Uterus (tissue), 4 donors: ENCODE data around the gene MMP17. TPM values are rescaled to one million over a fixed set of nuclear protein-coding genes. Genes with fewer than 3 reads are reported as not detected.

ENCODE experiments used
- DNase-seq, 2 donors: peaks; one replicate each; pipeline ENCODE4 v3.0.0-alpha.2; 2019 to 2020
- H3K27ac ChIP-seq, 2 donors: fragments of 200-600 bp; sonication (generic); 1 replicate in 1 of 2; 2 replicates in 1 of 2; pipeline ENCODE4 v1.5.1; 2016 to 2018
- H3K27me3 ChIP-seq, 2 donors: fragments of 200-600 bp; sonication (generic); one replicate each; pipeline ENCODE4 v1.5.1; 2018 to 2019; ENCODE audit warnings: control low read depth in 1 of 2
- H3K36me3 ChIP-seq, 2 donors: fragments of 200-600 bp; sonication (generic); one replicate each; pipeline ENCODE4 v1.5.1; 2019; ENCODE audit warnings: control low read depth in 1 of 2
- H3K4me1 ChIP-seq, 2 donors: fragments of 200-600 bp; sonication (generic); one replicate each; pipeline ENCODE4 v1.5.1; 2018 to 2019; ENCODE audit warnings: control low read depth in 1 of 2
- H3K4me3 ChIP-seq, 2 donors: fragments of 200-600 bp; sonication (generic); 1 replicate in 1 of 2; 2 replicates in 1 of 2; pipeline ENCODE4 v1.5.1; 2018 to 2019; ENCODE audit warnings: mild to moderate bottlenecking in 1 of 2
- H3K9me3 ChIP-seq, 2 donors: fragments of 200-600 bp; sonication (generic); one replicate each; pipeline ENCODE4 v1.5.1; 2019; ENCODE audit warnings: control low read depth in 1 of 2
- POLR2A ChIP-seq, 2 donors: fragments of 450-650 bp; IDR thresholded peaks; one replicate each; pipeline ENCODE4 v1.6.1; 2016; ENCODE audit warnings: antibody characterized with exemption in 2 of 2, mild to moderate bottlenecking in 1 of 2, moderate library complexity in 1 of 2
- intact Hi-C: fragments of 100-400 bp; cut with DNase I; formaldehyde crosslinking; loops from one replicate; pipeline ENCODE4 v1.15.1; 2023; ENCODE audit warnings: low total_unique reads
- total RNA-seq, 4 donors: library from RNA; depleted of rRNA in 3 of 4; stranded (reverse); fragments of >200 nt in 3 of 4; gene quantifications; one replicate each; pipeline versions ENCODE4 v1.1.0 to v1.2.4, GENCODE V29; 2014 to 2023
- TF ChIP-seq, protein P1 (sequence below), 4 experiments: fragments of 200-600 bp in 2 of 4; fragments of 450-650 bp in 2 of 4; sonication (generic) in 2 of 4; IDR thresholded peaks; one replicate each; pipeline ENCODE4 v1.5.1; 2016 to 2019; ENCODE audit warnings: antibody characterized with exemption in 4 of 4, mild to moderate bottlenecking in 2 of 4, moderate library complexity in 1 of 4
- donor health status: DM: yes; HTN: yes; CAD: no.

The MMP17 gene
- total RNA-seq, 4 donors from 2014 or later, result 0.26 to 17.4 (median 5.0) TPM

DNA sequence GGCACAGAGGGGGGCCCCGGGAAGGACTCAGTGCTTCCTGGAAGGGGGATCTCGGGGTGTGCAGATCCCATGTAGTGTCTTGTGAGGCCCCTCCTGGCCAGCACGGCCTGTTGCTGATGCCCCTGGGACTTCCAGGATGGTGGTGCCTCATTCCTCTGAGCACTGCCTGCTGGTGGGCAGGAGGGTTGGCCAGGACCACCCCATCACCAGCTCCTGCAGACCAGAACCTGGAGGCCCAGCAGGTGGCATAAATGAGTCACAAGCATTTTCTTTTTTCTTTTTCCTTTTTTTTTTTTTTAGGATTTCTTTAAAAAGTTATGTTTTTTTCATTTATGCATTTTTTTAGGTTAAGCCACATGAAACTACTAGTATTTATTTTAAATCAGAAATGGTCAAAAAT lies 8.0 kb downstream of the MMP17 start:
- no peaks in the 10 kb centered on the region for H3K9me3 ChIP-seq
- no peak overlapping the region for H3K27ac ChIP-seq
- no peak for DNase-seq
- no peaks in the 10 kb centered on the region for H3K36me3 ChIP-seq
- TF ChIP-seq, protein P1, sequence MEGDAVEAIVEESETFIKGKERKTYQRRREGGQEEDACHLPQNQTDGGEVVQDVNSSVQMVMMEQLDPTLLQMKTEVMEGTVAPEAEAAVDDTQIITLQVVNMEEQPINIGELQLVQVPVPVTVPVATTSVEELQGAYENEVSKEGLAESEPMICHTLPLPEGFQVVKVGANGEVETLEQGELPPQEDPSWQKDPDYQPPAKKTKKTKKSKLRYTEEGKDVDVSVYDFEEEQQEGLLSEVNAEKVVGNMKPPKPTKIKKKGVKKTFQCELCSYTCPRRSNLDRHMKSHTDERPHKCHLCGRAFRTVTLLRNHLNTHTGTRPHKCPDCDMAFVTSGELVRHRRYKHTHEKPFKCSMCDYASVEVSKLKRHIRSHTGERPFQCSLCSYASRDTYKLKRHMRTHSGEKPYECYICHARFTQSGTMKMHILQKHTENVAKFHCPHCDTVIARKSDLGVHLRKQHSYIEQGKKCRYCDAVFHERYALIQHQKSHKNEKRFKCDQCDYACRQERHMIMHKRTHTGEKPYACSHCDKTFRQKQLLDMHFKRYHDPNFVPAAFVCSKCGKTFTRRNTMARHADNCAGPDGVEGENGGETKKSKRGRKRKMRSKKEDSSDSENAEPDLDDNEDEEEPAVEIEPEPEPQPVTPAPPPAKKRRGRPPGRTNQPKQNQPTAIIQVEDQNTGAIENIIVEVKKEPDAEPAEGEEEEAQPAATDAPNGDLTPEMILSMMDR (IDR thresholded peaks at IDR 0.05), result no peak
- TF ChIP-seq POLR2A (IDR thresholded peaks at IDR 0.05), result no peak
- no peaks in the 10 kb centered on the region for H3K4me1 ChIP-seq
- no peak overlapping the region for H3K4me3 ChIP-seq
- intact Hi-C loops, result no loop called here
- H3K27me3 ChIP-seq, result no peaks in the 10 kb centered on the region

DNA sequence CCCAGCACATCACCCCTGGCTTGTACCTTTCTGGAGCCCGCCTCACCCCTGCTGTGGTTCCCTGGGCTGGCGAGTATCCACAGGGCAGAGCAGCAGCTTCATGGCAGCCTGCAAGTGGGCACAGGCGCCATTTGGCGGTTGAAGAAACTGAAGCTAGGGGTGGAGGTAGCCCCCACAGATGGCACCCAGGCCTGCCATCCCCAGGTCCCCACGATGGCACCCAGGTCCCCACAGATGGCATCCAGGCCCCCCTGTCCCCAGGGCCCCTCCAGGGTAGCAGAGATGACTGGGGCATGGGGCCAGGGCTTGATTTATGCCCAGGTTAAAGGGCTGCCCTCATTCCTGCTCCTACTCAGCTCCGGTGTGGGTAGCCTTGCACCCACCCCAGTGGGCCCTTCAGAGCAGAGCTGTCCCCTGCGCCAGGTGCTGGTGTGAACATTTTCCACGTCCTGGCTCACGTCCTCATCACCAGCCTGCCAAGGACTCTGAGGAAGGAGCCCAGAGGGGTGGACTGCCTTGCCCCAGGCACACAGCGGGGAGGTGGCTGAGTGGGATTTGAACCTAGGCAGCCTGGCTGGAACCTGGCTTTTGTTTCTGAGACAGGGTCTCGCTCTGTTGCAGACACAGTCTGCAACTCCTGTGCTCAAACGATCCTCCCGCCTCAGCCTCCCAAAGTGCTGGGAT lies 8.7 kb downstream of the MMP17 start:
- TF ChIP-seq, protein P1 (IDR thresholded peaks at IDR 0.05), result no peak
- TF ChIP-seq POLR2A (IDR thresholded peaks at IDR 0.05), result no peak
- no peak overlapping the region for H3K4me3 ChIP-seq
- no peaks in the 10 kb centered on the region for H3K36me3 ChIP-seq
- no peak for DNase-seq
- H3K27ac ChIP-seq, result no peak overlapping the region
- no peaks in the 10 kb centered on the region for H3K4me1 ChIP-seq
- intact Hi-C loops, result no loop called here
- H3K9me3 ChIP-seq, result no peaks in the 10 kb centered on the region
- H3K27me3 ChIP-seq, result no peaks in the 10 kb centered on the region

- no peaks in the 10 kb centered on the region for H3K36me3 ChIP-seq
- DNase-seq, result no peak
- H3K27me3 ChIP-seq, result no peaks in the 10 kb centered on the region
- no peaks in the 10 kb centered on the region for H3K9me3 ChIP-seq
- no peak overlapping the region for H3K4me3 ChIP-seq
- TF ChIP-seq, protein P1 (IDR thresholded peaks at IDR 0.05), result no peak
- no peak for TF ChIP-seq POLR2A (IDR thresholded peaks at IDR 0.05)
- H3K4me1 ChIP-seq, result no peaks in the 10 kb centered on the region
- H3K27ac ChIP-seq, result no peak overlapping the region
- intact Hi-C loops, result no loop called here
Observed at GRCh38 chr12:131840643-131841416, 12.6 kb downstream of the MMP17 start.

DNA sequence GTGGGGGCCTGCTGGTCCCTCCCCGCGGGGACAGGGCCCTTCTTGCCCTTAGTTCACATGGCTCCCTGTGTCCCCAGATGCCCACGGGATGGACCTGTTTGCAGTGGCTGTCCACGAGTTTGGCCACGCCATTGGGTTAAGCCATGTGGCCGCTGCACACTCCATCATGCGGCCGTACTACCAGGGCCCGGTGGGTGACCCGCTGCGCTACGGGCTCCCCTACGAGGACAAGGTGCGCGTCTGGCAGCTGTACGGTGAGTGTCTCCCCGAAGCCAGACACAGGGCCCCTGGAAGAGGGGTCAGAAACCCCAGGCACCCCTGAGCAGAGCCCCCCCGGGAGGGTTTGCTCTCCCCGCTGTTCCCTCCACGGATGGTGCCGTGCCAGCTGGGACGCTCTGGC lies 13.4 kb downstream of the MMP17 start:
- DNase-seq, result no peak
- H3K4me1 ChIP-seq, result no peaks in the 10 kb centered on the region
- H3K9me3 ChIP-seq, result no peaks in the 10 kb centered on the region
- no peak overlapping the region for H3K4me3 ChIP-seq
- no peak for TF ChIP-seq POLR2A (IDR thresholded peaks at IDR 0.05)
- TF ChIP-seq, protein P1 (IDR thresholded peaks at IDR 0.05), result no peak
- intact Hi-C loops, result no loop called here
- H3K36me3 ChIP-seq, result no peaks in the 10 kb centered on the region
- no peaks in the 10 kb centered on the region for H3K27me3 ChIP-seq
- H3K27ac ChIP-seq, result no peak overlapping the region

DNA sequence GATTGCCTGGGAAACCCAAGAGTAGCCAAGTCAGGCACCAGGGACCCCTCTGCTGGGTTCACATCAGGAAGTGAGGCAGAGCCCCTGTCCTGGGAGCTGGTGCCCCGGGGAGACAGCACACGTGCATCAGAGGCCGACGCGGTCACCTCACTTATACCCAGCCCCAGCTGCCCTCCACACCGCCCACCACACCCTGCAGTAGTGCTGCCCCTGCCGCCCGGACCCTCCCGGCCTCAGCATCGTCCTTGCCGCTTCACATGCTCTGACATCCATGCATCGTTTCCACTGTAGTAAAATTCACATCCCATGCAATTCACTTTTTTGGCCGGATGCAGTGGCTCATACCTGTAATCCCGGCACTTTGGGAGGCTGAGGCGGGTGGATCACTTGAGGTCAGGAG lies 14.0 kb downstream of the MMP17 start:
- no peak for DNase-seq
- Histone ChIP-seq H3K27ac (no peak overlapping the region), H3K4me3 (no peak overlapping the region), H3K36me3 (no peaks in the 10 kb centered on the region), H3K9me3 (no peaks in the 10 kb centered on the region), H3K27me3 (no peaks in the 10 kb centered on the region), H3K4me1 (no peaks in the 10 kb centered on the region)
- intact Hi-C loops, result no loop called here
- TF ChIP-seq, protein P1 (IDR thresholded peaks at IDR 0.05), result no peak
- TF ChIP-seq POLR2A (IDR thresholded peaks at IDR 0.05), result no peak
